Vagina (tissue), 2 donors: ENCODE measurements around the gene MTMR2. TPM values are rescaled to one million over a fixed set of nuclear protein-coding genes. Genes with fewer than 3 reads are reported as not detected.

Experiments used
- DNase-seq, 2 donors: peaks; one replicate each; pipeline ENCODE4 v3.0.0-alpha.2; 2017; ENCODE audit errors: extremely low spot score in 2 of 2
- H3K27ac ChIP-seq: fragments of 200-600 bp; sonication (generic); one replicate; pipeline ENCODE4 v1.5.1; 2019
- H3K27me3 ChIP-seq: fragments of 200-600 bp; sonication (generic); one replicate; pipeline ENCODE4 v1.5.1; 2019
- H3K36me3 ChIP-seq, 2 donors: fragments of 200-600 bp; sonication (generic); one replicate each; pipeline ENCODE4 v1.5.1; 2017 to 2019
- H3K4me1 ChIP-seq: fragments of 200-600 bp; sonication (generic); one replicate; pipeline ENCODE4 v1.5.1; 2019
- H3K4me3 ChIP-seq, 2 donors: fragments of 200-600 bp; sonication (generic); 1 replicate in 1 of 2; 2 replicates in 1 of 2; pipeline ENCODE4 v1.5.1; 2016 to 2019
- H3K9me3 ChIP-seq: fragments of 200-600 bp; sonication (generic); one replicate; pipeline ENCODE4 v1.5.1; 2019
- POLR2A ChIP-seq, 2 donors: fragments of 450-650 bp; IDR thresholded peaks; one replicate each; pipeline ENCODE4 v1.6.1; 2017; ENCODE audit warnings: antibody characterized with exemption in 2 of 2, mild to moderate bottlenecking in 2 of 2, moderate library complexity in 2 of 2
- POLR2AphosphoS5 ChIP-seq, 2 donors: sonication (generic); formaldehyde crosslinking; IDR thresholded peaks; one replicate each; pipeline ENCODE4 v1.9.0; 2017; ENCODE audit warnings: antibody characterized with exemption in 2 of 2, mild to moderate bottlenecking in 2 of 2, low read depth in 1 of 2; ENCODE audit not compliant: insufficient read depth in 1 of 2
- intact Hi-C: fragments of 100-400 bp; cut with DNase I; formaldehyde crosslinking; loops from one replicate; pipeline ENCODE4 v1.15.1; 2023
- total RNA-seq: library from RNA; depleted of rRNA; stranded (reverse); fragments of >200 nt; gene quantifications from one replicate; pipeline ENCODE4 v1.2.3, GENCODE V29; 2016
- TF ChIP-seq, protein P1 (sequence below), 3 experiments: fragments of 450-650 bp in 2 of 3; fragments of 200-600 bp in 1 of 3; sonication (generic) in 1 of 3; IDR thresholded peaks; one replicate each; pipeline ENCODE4 v1.5.1; 2017 to 2019; ENCODE audit warnings: antibody characterized with exemption in 3 of 3, mild to moderate bottlenecking in 2 of 3, moderate library complexity in 2 of 3

Gene MTMR2
- total RNA-seq, 1 donor from 2014 or later, result 18.2 TPM

DNA sequence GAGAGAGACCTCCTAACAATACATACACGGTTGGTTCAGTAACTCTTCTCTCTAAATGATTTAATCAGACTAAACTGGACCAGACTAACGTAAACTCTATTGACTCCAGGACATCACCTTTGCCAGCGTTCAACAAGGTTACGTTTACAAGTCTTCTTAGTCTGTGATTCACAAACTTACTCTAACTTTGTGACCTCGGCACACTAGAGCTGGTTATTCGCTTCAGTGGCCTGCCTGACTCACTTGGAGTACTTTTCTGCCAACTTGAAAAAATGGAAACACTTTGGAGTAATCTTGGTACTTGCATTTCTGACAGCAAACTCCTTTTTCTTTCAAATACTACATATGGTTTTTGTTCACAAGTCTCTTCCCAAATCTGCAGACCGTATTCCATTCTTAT lies 26.2 kb downstream of the MTMR2 start:
- intact Hi-C loops, result no loop called here
- Histone ChIP-seq H3K9me3 (no peaks in the 10 kb centered on the region), H3K36me3 (no peaks in the 10 kb centered on the region), H3K4me3 (no peak overlapping the region), H3K4me1 (peaks cover 18% of the 10 kb centered on the region), H3K27ac (no peak overlapping the region), H3K27me3 (no peaks in the 10 kb centered on the region)
- TF ChIP-seq POLR2AphosphoS5 (IDR thresholded peaks at IDR 0.05; ENCODE audit: insufficient read depth in 1 of 2, low read depth in 1 of 2) (no peak), POLR2A (IDR thresholded peaks at IDR 0.05) (no peak)
- TF ChIP-seq, protein P1, sequence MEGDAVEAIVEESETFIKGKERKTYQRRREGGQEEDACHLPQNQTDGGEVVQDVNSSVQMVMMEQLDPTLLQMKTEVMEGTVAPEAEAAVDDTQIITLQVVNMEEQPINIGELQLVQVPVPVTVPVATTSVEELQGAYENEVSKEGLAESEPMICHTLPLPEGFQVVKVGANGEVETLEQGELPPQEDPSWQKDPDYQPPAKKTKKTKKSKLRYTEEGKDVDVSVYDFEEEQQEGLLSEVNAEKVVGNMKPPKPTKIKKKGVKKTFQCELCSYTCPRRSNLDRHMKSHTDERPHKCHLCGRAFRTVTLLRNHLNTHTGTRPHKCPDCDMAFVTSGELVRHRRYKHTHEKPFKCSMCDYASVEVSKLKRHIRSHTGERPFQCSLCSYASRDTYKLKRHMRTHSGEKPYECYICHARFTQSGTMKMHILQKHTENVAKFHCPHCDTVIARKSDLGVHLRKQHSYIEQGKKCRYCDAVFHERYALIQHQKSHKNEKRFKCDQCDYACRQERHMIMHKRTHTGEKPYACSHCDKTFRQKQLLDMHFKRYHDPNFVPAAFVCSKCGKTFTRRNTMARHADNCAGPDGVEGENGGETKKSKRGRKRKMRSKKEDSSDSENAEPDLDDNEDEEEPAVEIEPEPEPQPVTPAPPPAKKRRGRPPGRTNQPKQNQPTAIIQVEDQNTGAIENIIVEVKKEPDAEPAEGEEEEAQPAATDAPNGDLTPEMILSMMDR (IDR thresholded peaks at IDR 0.05), result no peak
- DNase-seq, result no peak

DNA sequence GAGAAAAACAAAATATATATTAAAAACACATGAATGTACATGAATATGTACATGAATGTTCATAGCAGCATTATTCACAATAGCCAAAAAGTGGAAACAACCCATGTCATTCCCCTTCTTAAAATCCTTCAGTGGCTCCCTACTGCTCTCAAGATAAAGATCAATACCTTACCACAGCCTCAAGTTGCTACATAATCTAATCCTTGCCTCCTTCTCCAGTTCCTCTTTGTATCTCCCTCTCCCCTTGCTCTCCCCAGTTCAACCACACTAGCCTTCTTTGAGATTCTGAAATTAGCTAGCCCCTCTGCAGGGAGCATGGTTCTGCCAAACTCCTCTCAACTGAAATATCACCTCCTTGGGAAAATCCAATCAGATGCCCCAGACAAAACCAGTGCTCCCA lies 28.1 kb downstream of the MTMR2 start:
- no peak overlapping the region for H3K27ac ChIP-seq
- H3K27me3 ChIP-seq, result no peaks in the 10 kb centered on the region
- intact Hi-C loops, result no loop called here
- no peak overlapping the region for H3K4me3 ChIP-seq
- H3K4me1 ChIP-seq, result peaks cover 18% of the 10 kb centered on the region
- DNase-seq, result no peak
- no peaks in the 10 kb centered on the region for H3K9me3 ChIP-seq
- no peaks in the 10 kb centered on the region for H3K36me3 ChIP-seq
- TF ChIP-seq POLR2A (IDR thresholded peaks at IDR 0.05) (no peak), POLR2AphosphoS5 (IDR thresholded peaks at IDR 0.05; ENCODE audit: insufficient read depth in 1 of 2, low read depth in 1 of 2) (no peak)
- TF ChIP-seq, protein P1 (IDR thresholded peaks at IDR 0.05), result no peak

DNA sequence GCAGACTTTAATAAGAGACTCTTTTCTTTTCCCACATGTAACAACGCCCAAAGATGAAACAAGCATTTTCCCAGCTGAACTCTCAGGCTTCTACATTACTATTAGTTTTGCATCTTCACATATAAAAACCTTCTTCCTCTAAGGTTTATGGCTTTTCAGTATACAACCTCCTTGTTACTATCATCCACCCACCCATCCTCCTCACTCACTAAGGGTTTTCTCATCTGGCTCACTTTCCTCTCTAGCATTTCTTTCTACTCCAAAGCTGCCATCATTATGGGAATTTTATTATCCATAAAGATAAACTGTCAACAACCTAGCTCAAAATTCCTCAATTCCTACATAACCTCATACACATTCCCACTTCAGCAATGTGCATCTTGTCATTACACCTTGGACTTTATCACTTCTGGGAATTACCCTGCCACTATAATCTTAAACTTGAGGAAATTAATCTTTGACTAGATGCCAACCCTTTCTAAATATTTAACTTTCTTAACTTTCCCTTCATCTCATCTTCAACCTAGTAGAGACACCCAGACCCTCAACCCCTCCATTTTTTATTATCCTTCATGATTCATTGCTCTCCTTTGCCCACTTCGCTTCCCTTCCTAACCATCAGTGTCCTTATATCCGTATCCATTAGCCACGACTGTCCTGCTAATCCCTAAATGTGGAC lies 30.9 kb downstream of the MTMR2 start:
- Histone ChIP-seq H3K27ac (no peak overlapping the region), H3K9me3 (no peaks in the 10 kb centered on the region), H3K36me3 (no peaks in the 10 kb centered on the region), H3K4me3 (no peak overlapping the region), H3K4me1 (peaks cover 18% of the 10 kb centered on the region), H3K27me3 (no peaks in the 10 kb centered on the region)
- DNase-seq, result no peak
- TF ChIP-seq POLR2AphosphoS5 (IDR thresholded peaks at IDR 0.05; ENCODE audit: insufficient read depth in 1 of 2, low read depth in 1 of 2) (no peak), POLR2A (IDR thresholded peaks at IDR 0.05) (no peak)
- TF ChIP-seq, protein P1 (IDR thresholded peaks at IDR 0.05), result no peak
- intact Hi-C loops, result no loop called here

DNA sequence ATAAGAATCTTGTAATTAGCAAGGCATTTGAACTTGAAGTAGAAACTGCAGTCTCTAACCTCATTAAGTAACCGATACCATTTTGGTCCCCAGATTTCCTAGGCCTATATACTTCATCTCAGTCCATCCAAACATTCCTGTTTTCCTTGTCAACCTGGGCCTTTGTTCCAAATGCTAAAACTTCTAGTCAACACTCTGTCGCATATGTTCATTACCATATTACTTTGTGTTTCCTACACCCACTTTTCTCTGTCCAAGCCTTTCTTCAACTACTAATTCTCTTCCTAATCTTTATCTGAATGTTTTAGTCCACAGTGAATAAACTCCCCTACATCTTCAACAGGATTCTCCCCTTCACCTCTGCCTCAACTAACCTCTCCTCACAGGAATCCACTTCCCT lies 31.4 kb downstream of the MTMR2 start:
- TF ChIP-seq POLR2A (IDR thresholded peaks at IDR 0.05), result no peak
- no peak for TF ChIP-seq POLR2AphosphoS5 (IDR thresholded peaks at IDR 0.05; ENCODE audit: insufficient read depth in 1 of 2, low read depth in 1 of 2)
- TF ChIP-seq, protein P1 (IDR thresholded peaks at IDR 0.05), result no peak
- H3K4me3 ChIP-seq, result no peak overlapping the region
- H3K27me3 ChIP-seq, result no peaks in the 10 kb centered on the region
- DNase-seq, result no peak
- intact Hi-C loops, result no loop called here
- H3K36me3 ChIP-seq, result no peaks in the 10 kb centered on the region
- peaks cover 18% of the 10 kb centered on the region for H3K4me1 ChIP-seq
- H3K27ac ChIP-seq, result no peak overlapping the region
- H3K9me3 ChIP-seq, result no peaks in the 10 kb centered on the region

DNA sequence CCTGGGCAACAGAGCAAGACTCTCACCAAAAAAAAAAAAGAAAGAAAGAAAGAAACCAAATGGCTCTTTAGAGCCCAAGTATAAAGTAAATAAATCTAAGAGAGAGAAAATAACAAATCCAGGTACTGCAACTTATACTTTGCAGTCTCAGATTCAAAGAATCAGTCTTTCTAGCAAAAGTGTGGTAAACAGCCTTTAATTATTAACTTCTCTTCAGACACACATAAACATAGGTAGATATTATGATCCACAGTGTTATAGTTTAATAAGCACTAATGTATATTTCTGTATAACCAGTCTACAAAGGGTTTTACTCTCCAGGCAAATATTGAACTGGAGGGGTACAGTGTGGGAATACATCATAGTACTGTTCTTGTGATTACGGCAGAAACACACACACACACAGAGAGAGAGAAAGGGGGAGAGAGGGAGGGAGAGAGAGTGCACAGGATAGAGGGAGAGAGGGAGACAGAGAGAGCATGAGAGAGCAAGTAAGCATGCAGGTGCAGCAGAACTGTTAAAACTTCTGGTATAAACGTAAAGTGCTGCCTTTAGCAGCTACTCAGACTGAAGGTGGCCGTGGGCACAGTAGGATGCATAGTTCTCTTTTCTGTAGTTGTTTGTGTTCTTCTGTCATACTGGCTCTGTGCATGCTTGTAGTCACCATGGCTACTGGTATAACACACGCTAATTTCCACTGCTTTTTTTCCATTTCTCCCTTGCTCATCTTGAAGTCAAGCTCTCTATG lies 32.3 kb downstream of the MTMR2 start:
- intact Hi-C loops, result no loop called here
- TF ChIP-seq POLR2A (IDR thresholded peaks at IDR 0.05) (no peak), POLR2AphosphoS5 (IDR thresholded peaks at IDR 0.05; ENCODE audit: insufficient read depth in 1 of 2, low read depth in 1 of 2) (no peak)
- TF ChIP-seq, protein P1 (IDR thresholded peaks at IDR 0.05), result no peak
- no peak for DNase-seq
- H3K27me3 ChIP-seq, result no peaks in the 10 kb centered on the region
- no peaks in the 10 kb centered on the region for H3K36me3 ChIP-seq
- H3K4me1 ChIP-seq, result peaks cover 18% of the 10 kb centered on the region
- no peak overlapping the region for H3K4me3 ChIP-seq
- H3K9me3 ChIP-seq, result no peaks in the 10 kb centered on the region
- H3K27ac ChIP-seq, result no peak overlapping the region
